GM15510 (cell line): Measurements from ENCODE around the gene ZCCHC7.

Experiments
- POLR2A ChIP-seq: IDR thresholded peaks from 3 replicates; pipeline ENCODE4 v1.6.1; 2011; ENCODE audit warnings: borderline replicate concordance; ENCODE audit not compliant: insufficient read length; ENCODE audit errors: extremely low read depth

ZCCHC7 gene

DNA sequence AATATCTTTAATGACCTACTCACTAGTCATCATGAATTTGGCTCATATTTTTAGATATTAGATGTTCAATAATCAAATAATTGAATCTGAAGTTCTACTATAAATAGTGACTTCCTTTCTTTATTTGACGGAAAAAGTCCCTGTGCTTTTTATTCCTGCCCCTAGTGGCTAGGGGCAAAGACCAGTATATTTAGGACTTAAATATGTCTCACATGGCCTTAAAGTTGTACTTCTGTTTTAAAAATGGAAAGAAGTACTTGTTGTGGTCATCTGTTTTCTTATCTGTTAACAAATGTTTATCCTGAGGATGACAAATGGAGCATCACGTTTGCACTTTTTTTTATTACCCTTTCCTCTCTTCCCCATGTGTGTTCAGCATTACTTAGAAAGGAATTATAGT, 212.9 kb downstream of the ZCCHC7 start:
- TF ChIP-seq POLR2A, result no peak

DNA sequence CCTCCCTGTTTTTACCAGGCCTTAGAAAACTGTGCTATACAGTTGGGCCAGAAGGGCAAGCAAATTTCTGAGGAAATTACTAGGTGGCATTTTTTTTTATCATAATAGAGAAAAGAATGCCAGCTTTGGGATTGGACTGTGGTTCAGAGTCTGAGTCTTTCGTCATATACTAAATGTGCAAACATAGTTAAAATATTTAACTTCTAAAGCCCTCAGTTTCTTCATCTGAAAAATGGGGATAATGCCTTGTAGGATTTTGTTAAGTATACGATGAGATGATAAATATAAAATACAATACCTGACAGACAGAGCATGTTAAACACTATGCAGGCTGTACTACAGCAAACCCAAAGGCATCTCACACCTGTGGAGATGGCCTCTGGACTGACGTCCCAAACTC, 214.9 kb downstream of the ZCCHC7 start:
- no peak for TF ChIP-seq POLR2A

DNA sequence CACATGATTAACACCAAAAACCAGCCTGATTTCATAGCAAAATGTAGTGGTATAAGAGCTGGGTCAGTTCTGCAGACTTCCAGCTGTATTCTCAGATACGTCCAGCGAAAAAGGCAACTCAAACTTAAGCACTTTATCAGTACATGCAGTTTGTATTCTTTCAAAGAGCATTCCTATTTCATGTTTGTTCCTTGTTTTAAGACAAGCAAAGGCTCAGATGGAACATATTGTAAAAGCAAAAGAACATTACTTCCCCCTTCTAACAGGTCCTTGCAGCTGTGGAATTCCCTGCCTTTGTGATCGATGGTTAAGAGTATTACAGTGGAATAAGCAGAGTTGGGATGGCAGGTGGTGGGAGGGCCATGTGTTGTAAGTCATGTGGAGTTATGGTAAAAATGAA, 215.8 kb downstream of the ZCCHC7 start:
- no peak for TF ChIP-seq POLR2A

DNA sequence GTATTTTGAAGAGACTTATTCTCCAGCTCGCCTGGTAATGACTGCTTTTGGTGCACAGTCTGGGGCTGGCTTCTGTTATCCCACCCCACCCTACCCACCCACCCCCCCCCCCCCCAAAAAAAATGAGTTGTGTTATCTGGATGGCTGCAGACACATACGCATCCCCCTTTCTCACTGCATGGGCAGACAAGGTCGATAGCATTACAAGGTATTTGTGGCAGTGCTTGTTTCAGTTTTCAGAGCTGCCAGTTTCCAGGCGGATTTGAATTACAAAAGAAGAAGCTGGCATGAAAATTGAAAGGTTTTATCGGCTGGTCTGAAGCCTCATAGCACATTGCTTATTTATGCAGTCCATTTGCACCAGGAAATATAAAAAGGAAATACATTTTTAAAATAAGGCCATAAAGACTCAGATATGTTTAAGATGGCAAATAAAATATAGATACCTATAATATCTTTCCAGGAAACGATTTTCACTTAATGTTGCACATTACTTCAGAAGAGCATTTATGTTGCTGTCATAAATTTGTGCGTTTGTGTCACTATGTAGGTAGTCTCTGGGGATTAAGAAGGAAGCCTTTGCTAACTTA, 217.0 kb downstream of the ZCCHC7 start:
- TF ChIP-seq POLR2A, result no peak

DNA sequence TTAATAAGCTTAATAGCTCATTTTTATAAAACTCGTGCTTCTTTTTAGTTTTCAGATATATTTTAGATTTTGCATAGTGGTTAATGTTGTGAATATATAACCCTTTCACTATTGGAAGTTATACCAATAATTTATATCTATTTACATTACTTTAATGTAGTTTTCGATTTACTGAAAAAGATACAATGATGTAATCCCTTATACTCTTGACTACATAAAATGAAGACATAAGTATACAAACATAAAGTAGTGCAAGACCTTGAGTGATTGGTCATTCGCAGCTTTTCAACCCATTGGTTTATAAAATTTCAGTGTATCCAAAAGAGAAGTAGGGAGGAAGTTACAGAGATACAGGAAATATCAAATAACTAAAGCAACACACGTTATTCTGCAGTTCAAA, 217.8 kb downstream of the ZCCHC7 start:
- no peak for TF ChIP-seq POLR2A

DNA sequence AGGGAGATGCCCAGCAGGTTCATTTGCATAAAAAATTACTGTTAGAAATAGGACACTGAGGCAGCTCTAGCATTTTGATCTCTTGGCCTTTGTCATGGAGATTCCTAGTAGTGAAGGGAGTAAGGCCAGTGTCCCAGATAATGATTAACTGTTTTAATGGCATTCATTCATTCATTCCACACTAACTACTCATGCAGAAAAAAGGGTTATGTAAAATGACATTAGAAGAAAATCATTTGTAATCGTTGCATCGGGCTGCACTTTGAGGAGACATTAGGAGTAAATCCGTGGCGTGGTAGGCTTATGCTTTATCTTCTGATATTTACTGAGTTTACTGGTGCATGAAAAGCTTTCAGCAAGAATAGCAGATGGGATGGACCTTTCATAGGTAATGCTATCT, 219.5 kb downstream of the ZCCHC7 start:
- no peak for TF ChIP-seq POLR2A

DNA sequence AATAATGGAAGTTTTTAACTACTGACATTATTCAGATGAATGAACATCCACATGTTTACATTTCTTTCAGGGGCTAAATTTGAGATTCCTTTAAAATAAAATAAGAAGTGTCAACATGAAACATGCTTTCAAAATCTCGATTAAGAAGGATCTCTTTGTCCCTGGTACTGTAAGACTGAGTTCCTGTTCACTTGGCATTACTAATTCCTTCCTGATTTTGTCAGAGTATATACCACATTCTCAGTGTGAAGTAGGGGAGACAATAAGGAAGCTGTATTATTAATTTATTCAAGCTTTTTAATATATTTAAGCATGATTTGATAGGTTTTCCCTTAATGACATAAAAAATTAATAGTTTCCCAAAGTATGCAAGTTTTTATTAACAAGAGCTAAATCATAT, 220.6 kb downstream of the ZCCHC7 start:
- TF ChIP-seq POLR2A, result no peak

DNA sequence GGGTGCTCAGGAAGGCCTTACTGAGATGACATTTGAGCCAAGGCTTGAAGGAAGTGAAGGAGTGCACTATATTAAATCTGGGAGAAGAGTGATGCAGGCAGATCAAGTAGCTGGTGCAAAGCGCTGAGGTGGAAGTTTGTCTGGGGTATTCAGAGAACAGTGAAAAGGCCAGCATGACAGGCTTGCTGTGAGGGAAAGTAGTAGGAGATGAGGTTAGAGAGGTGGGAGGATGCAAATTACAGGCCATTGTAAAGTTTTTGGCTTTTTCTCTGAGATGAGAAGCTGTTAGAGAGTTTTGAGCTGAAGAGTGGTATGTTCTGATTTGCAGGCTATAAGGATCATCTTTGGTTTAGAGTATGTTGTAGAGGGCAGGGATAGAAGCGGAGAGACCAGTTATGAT, 221.3 kb downstream of the ZCCHC7 start:
- TF ChIP-seq POLR2A, result no peak

DNA sequence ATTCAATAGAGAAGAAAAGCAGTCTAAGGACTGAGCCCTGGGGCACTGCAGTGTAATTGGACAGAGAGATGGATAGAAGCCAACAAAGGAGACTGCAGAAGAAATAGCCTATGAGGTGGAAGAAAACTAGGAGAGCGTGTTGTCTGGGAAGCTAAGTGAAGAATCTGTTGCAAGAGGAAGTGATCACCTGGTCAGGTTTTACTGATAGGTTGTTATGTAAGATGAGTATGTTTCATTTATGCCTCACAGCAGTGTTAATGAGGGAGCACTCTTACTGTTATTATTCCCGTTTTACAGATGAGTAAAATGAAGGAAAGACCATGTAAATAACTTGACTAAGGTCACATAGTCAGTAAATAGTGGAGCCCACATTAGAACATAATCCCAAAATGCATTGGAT, 222.1 kb downstream of the ZCCHC7 start:
- TF ChIP-seq POLR2A, result no peak

DNA sequence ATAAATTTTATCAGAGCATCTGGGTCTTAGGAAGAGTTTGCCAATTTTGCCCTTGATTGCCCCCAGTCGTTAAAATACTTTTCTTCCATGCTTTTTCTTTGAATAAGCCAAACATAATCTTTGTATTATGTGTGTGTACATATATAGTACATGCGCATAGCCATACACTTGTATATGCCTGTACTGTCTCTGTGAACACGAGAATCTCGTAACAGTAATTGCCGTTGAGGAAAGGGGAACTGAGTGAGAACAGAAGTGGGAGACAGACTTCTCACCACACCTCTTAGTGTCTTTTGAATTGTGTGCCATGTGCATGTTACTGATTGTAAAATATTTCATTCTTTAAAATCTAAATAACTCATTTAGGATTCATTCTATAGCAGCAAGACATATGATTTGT, 222.5 kb downstream of the ZCCHC7 start:
- TF ChIP-seq POLR2A, result no peak

DNA sequence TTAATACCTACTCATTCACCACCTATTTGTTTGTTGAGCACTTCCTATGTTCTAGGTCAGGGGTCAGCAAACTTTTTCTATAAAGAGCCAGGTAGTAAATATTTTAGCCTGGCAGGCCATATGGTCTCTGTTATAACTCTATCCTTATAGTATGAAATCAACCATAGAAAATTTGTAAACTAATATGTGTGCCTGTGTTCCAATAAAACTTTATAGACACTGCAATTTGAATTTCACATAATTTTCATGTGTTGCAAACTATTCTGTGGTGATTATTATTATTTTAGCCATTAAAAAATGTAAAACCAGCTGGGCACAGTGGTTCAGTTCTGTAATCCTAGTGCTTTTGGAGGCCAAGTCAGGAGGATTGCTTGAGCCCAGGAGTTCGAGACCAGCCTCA, 223.3 kb downstream of the ZCCHC7 start:
- no peak for TF ChIP-seq POLR2A

DNA sequence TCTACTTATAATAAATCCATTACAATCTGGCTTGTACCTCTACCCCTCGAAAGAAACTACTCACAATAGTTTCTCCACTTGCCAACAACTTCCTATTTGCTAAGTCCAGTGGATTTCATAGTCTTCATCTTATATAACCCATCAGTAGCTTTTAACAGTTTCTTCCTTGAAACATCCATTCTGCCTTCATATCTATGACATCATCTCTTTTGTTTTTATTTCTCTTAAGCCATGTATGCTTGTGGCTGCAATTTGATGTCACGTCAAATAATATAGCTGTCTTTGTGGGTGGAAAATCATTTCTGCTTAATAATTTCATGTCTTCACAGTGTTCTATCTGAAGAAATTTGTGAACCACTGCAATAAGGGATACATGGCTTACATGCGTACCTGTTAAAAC, 224.7 kb downstream of the ZCCHC7 start:
- no peak for TF ChIP-seq POLR2A

DNA sequence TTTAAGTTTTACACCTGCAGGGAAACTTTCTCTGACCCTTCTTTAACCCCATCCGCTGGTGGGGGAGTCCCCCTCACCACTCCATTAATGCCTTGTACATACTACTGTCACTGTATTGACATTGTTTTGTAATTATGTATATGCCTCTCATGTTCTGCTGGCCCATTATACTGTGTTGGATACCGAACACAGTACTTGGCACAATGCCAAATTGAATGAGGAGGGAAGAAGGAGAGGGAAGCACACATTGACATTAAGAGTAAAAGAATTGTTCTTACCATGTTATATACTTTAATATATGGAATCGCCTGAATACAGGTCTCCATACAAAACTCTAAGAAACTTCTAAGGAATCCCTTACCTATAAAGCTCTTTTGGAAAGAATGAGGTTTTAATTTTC, 228.5 kb downstream of the ZCCHC7 start:
- TF ChIP-seq POLR2A, result no peak

DNA sequence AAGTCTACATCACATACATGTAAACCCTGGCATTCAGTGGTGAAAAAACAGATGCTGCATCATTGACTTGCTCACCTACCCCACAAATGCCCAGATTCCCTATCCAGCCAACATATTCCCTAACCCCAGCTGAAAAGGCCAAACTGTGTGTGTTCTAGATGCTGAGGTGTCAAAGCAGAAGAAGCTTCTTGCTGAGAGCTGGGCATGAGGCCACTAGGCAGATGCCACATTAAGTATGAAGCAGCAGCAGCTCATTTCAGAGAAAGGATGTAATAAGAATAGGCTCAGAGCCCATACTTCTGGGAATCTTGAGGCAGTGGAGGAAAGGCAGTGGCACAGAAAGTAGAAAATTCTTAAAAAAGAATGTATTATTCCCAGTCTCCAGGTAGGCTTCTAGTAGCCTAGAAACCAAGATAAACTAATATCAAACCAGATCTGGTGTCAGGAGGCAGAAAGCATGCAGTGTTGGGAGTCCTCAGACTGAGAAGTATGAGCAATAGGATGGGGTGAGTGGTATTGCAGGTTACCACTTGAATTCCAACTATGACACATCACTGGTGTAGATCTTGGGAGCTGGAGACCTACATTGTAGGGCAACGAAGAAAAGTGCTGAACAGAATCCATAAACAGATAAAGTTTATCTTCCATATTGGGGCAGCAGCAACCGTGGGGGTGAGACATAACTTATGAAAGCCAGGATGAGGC, 230.3 kb downstream of the ZCCHC7 start:
- TF ChIP-seq POLR2A, result no peak

DNA sequence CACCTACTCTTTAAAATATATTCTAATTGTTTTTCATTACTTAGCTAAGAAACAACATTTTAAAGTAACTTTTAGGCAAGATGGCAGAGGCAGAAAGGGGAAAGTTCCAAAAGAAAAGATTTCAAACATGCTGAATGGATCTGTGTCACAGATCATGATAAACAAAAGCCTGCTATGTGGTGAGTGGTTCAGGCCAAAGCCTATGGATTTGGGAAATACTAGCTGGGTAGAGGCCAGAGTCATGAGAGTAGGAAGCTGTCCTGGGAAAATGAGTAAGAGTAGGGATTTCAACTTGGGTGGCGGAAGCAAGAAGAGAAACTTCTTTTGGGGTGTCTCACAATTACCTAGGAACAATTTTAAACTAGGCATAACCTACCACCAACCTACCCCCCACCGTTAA, 233.4 kb downstream of the ZCCHC7 start:
- no peak for TF ChIP-seq POLR2A

DNA sequence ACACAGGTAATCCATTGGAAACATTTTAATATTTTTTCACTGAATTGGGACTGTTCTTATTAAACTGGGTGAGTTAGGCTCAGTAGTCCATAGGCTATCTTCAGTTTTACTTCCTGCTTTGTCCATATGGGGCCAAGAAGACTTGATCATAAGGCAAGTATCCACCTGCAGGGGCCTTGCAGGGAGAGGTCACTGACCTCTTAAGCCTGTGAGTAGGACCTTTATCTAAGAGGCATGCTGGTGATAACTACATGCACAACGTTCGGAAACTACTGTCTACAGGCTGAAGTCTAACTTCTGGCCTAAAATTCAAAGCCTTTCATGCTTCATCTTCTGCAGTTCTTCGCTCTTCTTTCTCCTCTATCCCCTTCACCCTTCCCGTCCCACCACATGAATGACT, 242.1 kb downstream of the ZCCHC7 start:
- no peak for TF ChIP-seq POLR2A

DNA sequence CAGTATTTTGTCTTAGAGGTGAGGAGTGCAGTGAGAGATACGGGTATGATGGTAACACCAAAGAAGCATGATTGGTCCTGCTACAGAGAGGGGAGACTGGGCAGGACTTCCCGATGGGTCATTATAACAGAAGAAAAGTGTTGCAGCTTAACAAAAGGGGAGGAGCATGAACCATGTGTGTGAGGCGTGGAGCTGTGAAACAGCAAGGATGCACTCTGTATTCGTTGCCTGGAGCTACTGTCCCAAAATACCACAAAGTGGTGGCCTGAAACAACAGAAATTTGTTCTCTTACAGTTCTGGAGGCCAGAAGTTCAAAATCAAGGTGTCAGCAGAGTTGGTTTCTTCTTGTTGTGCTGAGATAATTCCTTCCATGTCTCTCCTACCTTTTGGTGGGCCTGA, 242.8 kb downstream of the ZCCHC7 start:
- no peak for TF ChIP-seq POLR2A

DNA sequence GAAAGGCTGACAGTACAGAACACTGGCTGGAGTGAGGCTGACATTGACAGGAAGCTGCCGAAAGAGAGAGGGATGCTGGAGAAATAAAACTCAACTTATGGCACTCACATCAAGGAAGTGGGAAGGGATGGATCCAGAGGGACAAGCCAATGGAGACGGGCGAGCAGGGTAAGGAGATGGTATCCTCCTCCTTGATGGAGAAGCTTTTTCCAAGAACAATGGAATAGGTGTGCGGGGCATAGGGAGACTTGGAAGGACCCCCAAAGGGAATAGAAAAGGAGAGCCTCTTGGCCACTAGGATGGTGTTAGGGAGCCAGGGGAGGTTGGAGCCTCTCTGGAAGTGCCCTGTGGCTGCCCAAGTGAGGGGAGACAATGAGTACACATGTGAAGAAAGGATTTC, 243.8 kb downstream of the ZCCHC7 start:
- no peak for TF ChIP-seq POLR2A

DNA sequence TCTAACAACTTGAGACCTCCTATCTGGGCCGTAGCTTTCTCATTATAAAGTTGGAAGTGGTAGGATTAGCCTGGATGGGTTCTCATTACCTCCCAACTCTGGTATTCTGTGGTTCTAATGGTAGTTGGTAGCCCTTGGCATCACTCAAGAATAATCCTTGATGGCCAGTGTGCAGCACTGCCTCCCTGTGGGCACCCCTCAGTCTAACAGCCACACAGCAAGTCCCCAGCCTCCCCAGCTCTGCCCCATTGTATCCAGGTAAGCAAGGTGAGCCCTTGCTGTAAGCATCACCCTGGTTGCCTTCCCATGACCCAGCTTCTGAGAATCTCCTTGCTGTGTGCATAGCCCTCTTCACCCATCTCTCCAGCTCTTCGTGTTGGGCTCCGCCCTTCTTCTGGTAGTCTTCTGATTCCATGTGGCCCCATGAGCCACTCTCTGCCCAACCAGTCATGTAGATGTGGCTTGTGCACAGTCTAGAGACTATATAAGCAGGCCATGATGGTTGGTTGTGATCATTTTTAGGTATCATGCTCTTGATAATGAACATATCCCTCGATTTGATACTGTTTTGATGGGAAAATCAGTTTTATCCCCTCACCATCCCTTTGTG, 244.5 kb downstream of the ZCCHC7 start:
- no peak for TF ChIP-seq POLR2A
